ENCODE results near the gene MCRIP1. TPM values are rescaled to one million over a fixed set of nuclear protein-coding genes. Genes with fewer than 3 reads are reported as not detected.

MCRIP1 gene
- total RNA-seq, 1 donor from 2014 or later, result 101 TPM

DNA sequence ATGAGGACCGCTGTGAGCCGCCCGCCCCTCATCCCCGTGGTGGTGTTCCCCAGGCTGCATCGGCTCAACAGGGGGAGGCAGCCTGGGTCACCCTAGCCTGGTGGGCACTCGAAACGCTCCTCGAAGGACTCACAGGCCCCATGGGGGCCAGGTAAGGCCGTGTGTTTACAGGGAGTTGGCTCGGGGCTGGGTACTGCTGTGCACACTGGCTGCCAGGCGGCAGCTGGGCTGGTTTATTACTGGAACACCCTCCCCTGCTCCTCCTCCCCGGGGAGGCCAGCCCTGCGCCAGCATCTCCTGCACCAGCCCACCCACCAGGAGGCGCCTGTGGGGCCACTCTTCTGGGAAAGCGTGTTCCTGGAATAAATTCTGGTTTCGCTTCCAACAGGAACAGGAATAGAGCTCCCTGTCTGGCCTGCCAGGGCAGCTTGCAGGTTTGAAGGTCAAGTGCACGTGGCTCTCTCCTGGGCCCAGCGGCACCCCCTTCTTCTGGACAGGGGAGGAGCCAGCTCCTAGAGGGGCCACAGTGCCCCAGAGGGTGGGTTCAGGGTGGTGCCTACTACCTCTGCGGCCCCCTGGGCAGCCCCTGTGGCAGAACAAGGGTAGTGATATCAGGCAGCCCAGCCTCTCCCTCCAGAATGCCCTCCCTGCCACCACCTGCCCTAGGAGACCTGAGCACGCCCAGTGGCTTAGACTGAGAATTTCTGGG is 11.3 kb downstream of the MCRIP1 start:
- peaks cover 13% of the 10 kb centered on the region for H3K4me1 Mint-ChIP-seq (ENCODE audit: unreplicated experiment)
- TF ChIP-seq, protein P1, sequence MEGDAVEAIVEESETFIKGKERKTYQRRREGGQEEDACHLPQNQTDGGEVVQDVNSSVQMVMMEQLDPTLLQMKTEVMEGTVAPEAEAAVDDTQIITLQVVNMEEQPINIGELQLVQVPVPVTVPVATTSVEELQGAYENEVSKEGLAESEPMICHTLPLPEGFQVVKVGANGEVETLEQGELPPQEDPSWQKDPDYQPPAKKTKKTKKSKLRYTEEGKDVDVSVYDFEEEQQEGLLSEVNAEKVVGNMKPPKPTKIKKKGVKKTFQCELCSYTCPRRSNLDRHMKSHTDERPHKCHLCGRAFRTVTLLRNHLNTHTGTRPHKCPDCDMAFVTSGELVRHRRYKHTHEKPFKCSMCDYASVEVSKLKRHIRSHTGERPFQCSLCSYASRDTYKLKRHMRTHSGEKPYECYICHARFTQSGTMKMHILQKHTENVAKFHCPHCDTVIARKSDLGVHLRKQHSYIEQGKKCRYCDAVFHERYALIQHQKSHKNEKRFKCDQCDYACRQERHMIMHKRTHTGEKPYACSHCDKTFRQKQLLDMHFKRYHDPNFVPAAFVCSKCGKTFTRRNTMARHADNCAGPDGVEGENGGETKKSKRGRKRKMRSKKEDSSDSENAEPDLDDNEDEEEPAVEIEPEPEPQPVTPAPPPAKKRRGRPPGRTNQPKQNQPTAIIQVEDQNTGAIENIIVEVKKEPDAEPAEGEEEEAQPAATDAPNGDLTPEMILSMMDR (conservative IDR thresholded peaks at IDR 0.05), result peak; percentile 37
- H3K27ac Mint-ChIP-seq, result no peak overlapping the region
- H3K27me3 Mint-ChIP-seq, result peaks cover 2% of the 10 kb centered on the region
- no peak for DNase-seq (ENCODE audit: extremely low spot score, unreplicated experiment)
- H3K9me3 Mint-ChIP-seq, result no peaks in the 10 kb centered on the region
- H3K36me3 Mint-ChIP-seq, result no peaks in the 10 kb centered on the region
- H3K4me3 Mint-ChIP-seq, result no peak overlapping the region

DNA sequence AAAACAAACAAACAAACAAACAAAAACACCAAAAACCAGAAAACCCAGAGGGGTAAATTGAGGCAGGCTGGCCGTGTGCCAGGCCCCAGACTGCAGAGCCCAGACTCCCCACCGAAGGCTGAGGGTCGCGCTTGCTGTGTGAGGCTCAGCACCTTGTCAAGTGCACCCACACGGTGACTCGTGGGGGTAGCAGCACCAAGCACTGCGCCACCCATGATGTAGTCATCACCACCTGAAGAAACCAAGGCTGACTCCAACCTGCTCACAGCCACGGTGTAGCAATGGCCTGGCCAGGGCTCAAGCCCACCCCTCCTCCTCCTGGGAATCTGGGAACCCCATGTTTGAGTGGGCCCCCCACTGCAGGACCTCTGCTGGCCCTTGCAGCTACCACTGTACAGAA is 11.9 kb downstream of the MCRIP1 start:
- Mint-ChIP-seq H3K4me1 (ENCODE audit: unreplicated experiment) (peaks cover 10% of the 10 kb centered on the region), H3K27ac (no peak overlapping the region), H3K27me3 (peaks cover 4% of the 10 kb centered on the region), H3K4me3 (no peak overlapping the region), H3K9me3 (no peaks in the 10 kb centered on the region), H3K36me3 (no peaks in the 10 kb centered on the region)
- TF ChIP-seq, protein P1 (conservative IDR thresholded peaks at IDR 0.05), result no peak
- DNase-seq (ENCODE audit: extremely low spot score, unreplicated experiment), result no peak

DNA sequence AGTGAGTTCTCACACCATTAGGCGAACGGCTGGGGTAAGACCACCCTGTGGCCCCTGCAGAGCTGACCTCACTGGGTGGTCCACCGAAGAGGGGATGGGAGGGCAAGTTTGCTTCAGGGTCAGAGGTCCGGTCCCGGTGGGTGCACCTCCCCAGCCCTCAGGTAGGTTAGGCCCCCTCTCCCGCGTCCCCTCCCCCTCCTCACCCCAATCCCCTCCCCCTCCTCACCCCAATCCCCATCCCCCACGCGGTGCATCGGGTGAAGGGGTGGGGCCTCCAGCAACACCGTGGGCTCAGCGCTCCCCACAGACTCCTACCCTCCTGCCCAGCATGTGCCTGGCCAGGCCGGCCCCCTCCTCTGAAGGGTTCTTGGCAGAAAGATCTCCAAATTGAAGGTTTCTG is 13.4 kb downstream of the MCRIP1 start:
- TF ChIP-seq, protein P1 (conservative IDR thresholded peaks at IDR 0.05), result no peak
- no peaks in the 10 kb centered on the region for H3K36me3 Mint-ChIP-seq
- no peak for DNase-seq (ENCODE audit: extremely low spot score, unreplicated experiment)
- H3K27ac Mint-ChIP-seq, result no peak overlapping the region
- peaks cover 7% of the 10 kb centered on the region for H3K4me1 Mint-ChIP-seq (ENCODE audit: unreplicated experiment)
- no peaks in the 10 kb centered on the region for H3K9me3 Mint-ChIP-seq
- no peak overlapping the region for H3K4me3 Mint-ChIP-seq
- H3K27me3 Mint-ChIP-seq, result peaks cover 6% of the 10 kb centered on the region

DNA sequence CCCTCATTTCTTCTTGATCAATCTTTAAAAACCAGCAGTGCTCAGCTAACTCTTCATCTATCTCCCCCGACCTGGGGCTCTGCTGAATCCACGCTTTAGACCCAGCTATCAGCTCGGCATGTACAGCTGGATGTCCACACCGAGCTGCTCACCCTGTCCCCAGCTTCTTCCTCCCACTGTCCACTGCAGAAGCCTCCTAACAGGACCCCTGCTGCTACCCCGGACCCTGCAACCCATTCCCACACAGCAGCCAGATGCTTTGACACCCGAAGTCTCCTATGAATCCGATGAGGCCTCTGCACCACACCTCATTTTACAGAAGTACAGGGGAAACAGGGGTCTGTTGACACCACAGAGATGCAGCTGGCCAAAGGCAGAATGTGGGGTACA is 15.3 kb downstream of the MCRIP1 start:
- Mint-ChIP-seq H3K4me1 (ENCODE audit: unreplicated experiment) (peaks cover 7% of the 10 kb centered on the region), H3K4me3 (no peak overlapping the region), H3K27me3 (peaks cover 6% of the 10 kb centered on the region), H3K9me3 (no peaks in the 10 kb centered on the region), H3K36me3 (no peaks in the 10 kb centered on the region), H3K27ac (no peak overlapping the region)
- DNase-seq (ENCODE audit: extremely low spot score, unreplicated experiment), result no peak
- TF ChIP-seq, protein P1 (conservative IDR thresholded peaks at IDR 0.05), result no peak

DNA sequence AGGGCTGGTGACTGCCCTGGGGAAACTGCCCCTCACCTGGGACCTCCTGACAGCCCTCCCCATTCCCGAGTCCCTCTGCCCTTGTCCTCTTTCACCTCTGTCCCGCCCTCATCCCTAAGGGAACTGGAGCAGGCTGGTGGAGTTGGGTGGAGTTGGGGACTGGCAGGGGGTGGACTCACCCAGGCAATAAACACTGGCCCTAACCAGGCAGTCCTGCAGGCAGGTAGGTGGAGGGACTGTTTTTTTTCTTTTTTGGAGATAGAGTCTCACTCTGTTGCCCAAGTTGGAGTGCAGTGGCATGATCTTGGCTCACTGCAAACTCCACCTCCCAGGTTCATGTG is 17.5 kb downstream of the MCRIP1 start:
- no peaks in the 10 kb centered on the region for H3K9me3 Mint-ChIP-seq
- TF ChIP-seq, protein P1 (conservative IDR thresholded peaks at IDR 0.05), result no peak
- peaks cover 6% of the 10 kb centered on the region for H3K27me3 Mint-ChIP-seq
- no peak for DNase-seq (ENCODE audit: extremely low spot score, unreplicated experiment)
- H3K4me3 Mint-ChIP-seq, result no peak overlapping the region
- peaks cover 7% of the 10 kb centered on the region for H3K4me1 Mint-ChIP-seq (ENCODE audit: unreplicated experiment)
- no peaks in the 10 kb centered on the region for H3K36me3 Mint-ChIP-seq
- no peak overlapping the region for H3K27ac Mint-ChIP-seq

Measured in type B pancreatic cell (in vitro differentiated cells).